GM12878 (cell line): ENCODE measurements around the gene STRA6. TPM values are rescaled to one million over a fixed set of nuclear protein-coding genes. Genes with fewer than 3 reads are reported as not detected.

Source experiments
- ASH2L ChIP-seq: fragments of 300-600, 200-600 bp; sonication (generic); IDR thresholded peaks from 2 replicates; pipeline ENCODE4 v1.6.1; 2017; ENCODE audit warnings: low read depth, mild to moderate bottlenecking, borderline replicate concordance
- BCLAF1 ChIP-seq: fragments of 450-650 bp; IDR thresholded peaks from 2 replicates; pipeline ENCODE4 v1.6.1; 2017; ENCODE audit warnings: antibody characterized with exemption, mild to moderate bottlenecking, moderate library complexity
- CBX3 ChIP-seq: fragments of 200-600 bp; sonication (generic); IDR thresholded peaks from 2 replicates; pipeline ENCODE4 v1.6.1; 2016; ENCODE audit warnings: low read depth, borderline replicate concordance
- CREM ChIP-seq: IDR thresholded peaks from 2 replicates; pipeline ENCODE4 v1.6.1; 2014; ENCODE audit warnings: antibody characterized with exemption, low read depth
- ETV6 ChIP-seq, 2 experiments: fragments of 450-650 bp in 1 of 2; IDR thresholded peaks in 1 of 2; conservative IDR thresholded peaks in 1 of 2; 2 replicates each; pipeline ENCODE4 v1.6.1; 2014; ENCODE audit warnings: antibody characterized with exemption in 1 of 2, borderline replicate concordance in 1 of 2, low read depth in 1 of 2, mild to moderate bottlenecking in 1 of 2, moderate library complexity in 1 of 2
- FOXM1 ChIP-seq: IDR thresholded peaks from 2 replicates; pipeline ENCODE4 v1.6.1; 2012; ENCODE audit warnings: low read depth, mild to moderate bottlenecking, inconsistent platforms, low read length, moderate library complexity
- JUNB ChIP-seq: IDR thresholded peaks from 2 replicates; pipeline ENCODE4 v1.6.1; 2016; ENCODE audit warnings: antibody characterized with exemption, mild to moderate bottlenecking
- MYC ChIP-seq: IDR thresholded peaks from 2 replicates; pipeline ENCODE4 v1.6.1; 2011; ENCODE audit warnings: mild to moderate bottlenecking, low read length, moderate library complexity, inconsistent platforms; ENCODE audit not compliant: insufficient read depth, insufficient replicate concordance, insufficient read length, severe bottlenecking
- NFYA ChIP-seq: IDR thresholded peaks from 2 replicates; pipeline ENCODE4 v1.6.1; 2011; ENCODE audit warnings: low read depth, mild to moderate bottlenecking, low read length, improper control_type of control experiment, borderline replicate concordance
- PKNOX1 ChIP-seq: fragments of 450-650 bp; IDR thresholded peaks from 2 replicates; pipeline ENCODE4 v1.6.1; 2016; ENCODE audit warnings: mild to moderate bottlenecking
- RCOR1 ChIP-seq: conservative IDR thresholded peaks from 2 replicates; pipeline ENCODE4 v1.6.1; 2012; ENCODE audit warnings: low read depth, low read length, improper control_type of control experiment
- RUNX3 ChIP-seq: IDR thresholded peaks from 2 replicates; pipeline ENCODE4 v1.6.1; 2012; ENCODE audit warnings: low read length, inconsistent platforms
- SIN3A ChIP-seq: IDR thresholded peaks from 2 replicates; pipeline ENCODE4 v1.6.1; 2012; ENCODE audit warnings: low read depth, low read length, improper control_type of control experiment
- STAT3 ChIP-seq: IDR thresholded peaks from 2 replicates; pipeline ENCODE4 v1.6.1; 2011; ENCODE audit warnings: low read depth, low read length, improper control_type of control experiment
- TAF1 ChIP-seq: IDR thresholded peaks from 2 replicates; pipeline ENCODE4 v1.6.1; 2011; ENCODE audit warnings: mild to moderate bottlenecking, low read depth, low read length, borderline replicate concordance
- TARDBP ChIP-seq: IDR thresholded peaks from 2 replicates; pipeline ENCODE4 v1.6.1; 2016; ENCODE audit warnings: borderline replicate concordance
- USF2 ChIP-seq: IDR thresholded peaks from 2 replicates; pipeline ENCODE4 v1.6.1; 2011; ENCODE audit warnings: low read depth, low read length, improper control_type of control experiment, borderline replicate concordance
- ZBTB4 ChIP-seq: fragments of 450-650 bp; formaldehyde crosslinking; IDR thresholded peaks from 2 replicates; pipeline ENCODE4 v1.4.0; 2022; ENCODE audit warnings: mild to moderate bottlenecking, moderate library complexity
- ZNF274 ChIP-seq: IDR thresholded peaks from one replicate; pipeline ENCODE4 v1.8.0; 2011; ENCODE audit not compliant: insufficient read length, insufficient read depth
- polyA plus RNA-seq, 11 experiments: library from polyadenylated mRNA; depleted of rRNA in 4 of 11; unstranded in 6 of 11; stranded (reverse) in 5 of 11; fragments of >200 nt; fragmentation: Nextera tagmentation in 4 of 11; fragmentation: Illumina TruSeq in 1 of 11; extraction: Ambion mirVana in 4 of 11; extraction: Trizol in 1 of 11; gene quantifications; 1 replicate in 1 of 11; 2 replicates in 10 of 11; pipeline versions ENCODE4 v1.2.1 to v1.2.3, GENCODE V29; 2011 to 2016; ENCODE audit warnings: inconsistent platforms in 2 of 11, missing spikeins in 2 of 11, low read depth in 1 of 11
- total RNA-seq, 4 experiments: library from RNA; depleted of rRNA in 3 of 4; stranded (reverse); fragments of >200 nt in 3 of 4; fragmentation: Illumina TruSeq in 1 of 4; extraction: Trizol in 1 of 4; gene quantifications; 2 replicates each; pipeline versions ENCODE4 v1.2.1 to v1.2.3, GENCODE V29; 2013 to 2021
- TF ChIP-seq, protein P1 (sequence below): fragments of 450-650 bp; IDR thresholded peaks from 2 replicates; pipeline ENCODE4 v1.6.1; 2014; ENCODE audit warnings: mild to moderate bottlenecking

STRA6 gene
- total and polyA plus RNA-seq, 10 of the 15 experiments (the other 5 are each of a cell fraction or from before 2014, with no cell fraction given): 0.31 to 10.8 (median 5.8) TPM

DNA sequence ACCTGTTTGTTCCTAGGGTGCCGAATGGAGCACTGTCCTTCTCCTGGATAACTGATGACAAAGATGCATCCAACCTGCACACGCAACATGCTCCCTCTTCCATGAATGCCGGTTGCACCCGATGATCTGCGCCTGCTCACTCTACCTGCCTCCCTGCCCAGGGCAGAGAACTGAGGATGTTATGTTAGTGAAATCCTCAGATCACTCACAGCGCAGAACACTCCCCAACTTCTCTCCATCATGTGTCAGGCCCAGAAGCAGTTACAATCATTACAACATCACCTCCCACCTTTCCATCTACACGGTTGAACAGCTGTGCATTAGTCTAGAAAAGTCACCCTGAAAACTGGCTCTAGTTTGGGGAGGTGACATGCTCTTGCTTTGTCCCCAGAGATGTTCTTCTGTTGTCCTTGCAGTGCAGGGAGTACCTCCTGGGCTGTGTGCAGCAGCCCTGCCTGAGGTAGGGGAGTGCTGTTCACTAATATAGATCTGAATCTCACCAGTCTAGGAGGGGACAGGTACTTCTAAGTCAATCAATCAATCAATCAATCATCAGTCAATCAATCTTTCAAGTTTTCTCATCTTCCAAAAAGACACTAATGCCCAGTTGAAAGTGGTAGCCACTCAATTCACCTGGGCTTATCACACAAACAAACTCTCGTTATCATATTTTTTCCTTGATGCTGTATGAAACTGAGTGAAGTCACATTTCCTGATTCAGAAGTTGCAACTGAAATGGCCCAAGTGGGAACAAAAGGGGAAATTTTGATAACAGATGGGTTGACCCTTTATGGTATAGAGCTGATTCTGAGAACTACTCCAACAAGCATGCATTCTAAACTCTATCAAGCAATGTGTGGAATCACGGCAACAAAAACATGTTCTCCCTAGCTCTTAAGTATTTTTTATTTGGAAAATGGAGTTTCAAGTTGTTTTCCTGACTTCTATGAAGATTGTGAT is 44.4 kb downstream of the STRA6 start (continued):
- TF ChIP-seq FOXM1: 0 out of 2 replicates have a peak, but pooled peaks have one; percentile 52
- no peak for TF ChIP-seq ASH2L
- TF ChIP-seq MYC: no peak
- no peak for TF ChIP-seq CBX3
- TF ChIP-seq USF2: no peak
- TF ChIP-seq, protein P1, sequence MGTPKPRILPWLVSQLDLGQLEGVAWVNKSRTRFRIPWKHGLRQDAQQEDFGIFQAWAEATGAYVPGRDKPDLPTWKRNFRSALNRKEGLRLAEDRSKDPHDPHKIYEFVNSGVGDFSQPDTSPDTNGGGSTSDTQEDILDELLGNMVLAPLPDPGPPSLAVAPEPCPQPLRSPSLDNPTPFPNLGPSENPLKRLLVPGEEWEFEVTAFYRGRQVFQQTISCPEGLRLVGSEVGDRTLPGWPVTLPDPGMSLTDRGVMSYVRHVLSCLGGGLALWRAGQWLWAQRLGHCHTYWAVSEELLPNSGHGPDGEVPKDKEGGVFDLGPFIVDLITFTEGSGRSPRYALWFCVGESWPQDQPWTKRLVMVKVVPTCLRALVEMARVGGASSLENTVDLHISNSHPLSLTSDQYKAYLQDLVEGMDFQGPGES: no peak
- no peak for TF ChIP-seq ZNF274
- TF ChIP-seq SIN3A: no peak
- TF ChIP-seq CREM: no peak
- TF ChIP-seq BCLAF1: no peak
- TF ChIP-seq JUNB: no peak
- peak; percentile 54 for TF ChIP-seq PKNOX1
- no peak for TF ChIP-seq NFYA
- peak in 1 of 2 experiments; percentile 19; a peak in 2 of 4 replicates for TF ChIP-seq ETV6 (conservative IDR thresholded peaks at IDR 0.05 in 1 of 2, IDR thresholded peaks at IDR 0.05 in 1 of 2; ENCODE audit: borderline replicate concordance in 1 of 2, low read depth in 1 of 2)
- TF ChIP-seq RCOR1: no peak
- TF ChIP-seq TAF1: no peak
- TF ChIP-seq ZBTB4 (CRISPR knock-in tag): no peak
- TF ChIP-seq STAT3: no peak
- TF ChIP-seq TARDBP: no peak
- TF ChIP-seq RUNX3: 0 out of 2 replicates have a peak, but pooled peaks have one; percentile 3
